OCI-M2 (cell line): ENCODE results near the gene CRISP1.
"Not testable (repeated sequence)": the region's sequence is repeated elsewhere in the genome, so short reads cannot be mapped to it uniquely, and the experiment has no call there.

ENCODE experiments used
- DNase-seq: peaks from one replicate; lab custom pipeline; 2025; ENCODE audit not compliant: unreplicated experiment; lab: John Stamatoyannopoulos, UW

The CRISP1 gene, protein sequence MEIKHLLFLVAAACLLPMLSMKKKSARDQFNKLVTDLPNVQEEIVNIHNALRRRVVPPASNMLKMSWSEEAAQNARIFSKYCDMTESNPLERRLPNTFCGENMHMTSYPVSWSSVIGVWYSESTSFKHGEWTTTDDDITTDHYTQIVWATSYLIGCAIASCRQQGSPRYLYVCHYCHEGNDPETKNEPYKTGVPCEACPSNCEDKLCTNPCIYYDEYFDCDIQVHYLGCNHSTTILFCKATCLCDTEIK

GRCh38 chr6:49866485-49866943 lies at the start of gene CRISP1:
CRISP1 (minus strand) TSS chr6:49866535; CDS start chr6:49857400, 9,135 bp downstream.
- DNase-seq, result no peak

GRCh38 chr6:49915035-49915434 lies 48.7 kb upstream of the CRISP1 start:
- DNase-seq, result no peak

- no peak for DNase-seq
Measured at GRCh38 chr6:49913636-49914375, 47.5 kb upstream of the CRISP1 start.

DNA sequence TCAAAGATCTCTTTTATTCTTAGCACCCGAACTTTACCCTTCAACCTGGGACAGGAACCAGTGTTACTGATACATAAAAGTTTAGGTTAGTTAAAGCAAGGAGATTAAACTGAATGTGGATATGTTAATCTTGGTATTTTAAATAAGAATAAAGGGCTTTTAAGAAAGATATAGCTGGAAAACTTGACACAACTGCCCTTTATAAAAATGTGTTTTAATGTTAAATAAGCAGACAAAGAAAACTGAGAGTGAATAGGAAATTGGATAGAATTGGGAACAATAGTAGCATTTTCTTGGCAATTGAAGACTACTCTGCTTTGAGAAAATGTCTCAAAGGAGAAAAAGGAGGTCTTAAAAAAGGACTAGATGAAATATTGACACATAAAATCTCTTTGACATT lies 45.9 kb upstream of the CRISP1 start:
- DNase-seq, result no peak

DNA sequence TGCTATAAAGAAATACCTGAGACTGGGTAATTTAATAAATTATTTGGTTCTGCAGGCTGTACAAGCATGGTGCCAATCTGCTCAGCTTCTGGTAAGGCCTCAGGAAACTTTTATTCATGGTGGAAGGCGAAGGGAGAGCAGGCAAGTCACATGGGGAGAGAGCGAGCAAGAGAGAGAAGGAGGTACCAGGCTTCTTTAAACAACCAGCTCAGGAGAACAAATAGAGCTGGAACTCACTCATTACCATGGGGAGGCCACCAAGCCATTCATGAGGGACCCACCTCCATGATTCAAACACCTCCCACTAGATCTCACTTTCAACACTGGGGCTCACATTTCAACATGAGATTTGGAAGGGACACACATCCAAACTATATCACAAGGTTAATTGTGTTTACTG lies 44.9 kb upstream of the CRISP1 start:
- DNase-seq, result no peak

- no peak for DNase-seq
Measured at GRCh38 chr6:49909563-49909962, 43.2 kb upstream of the CRISP1 start.

DNA sequence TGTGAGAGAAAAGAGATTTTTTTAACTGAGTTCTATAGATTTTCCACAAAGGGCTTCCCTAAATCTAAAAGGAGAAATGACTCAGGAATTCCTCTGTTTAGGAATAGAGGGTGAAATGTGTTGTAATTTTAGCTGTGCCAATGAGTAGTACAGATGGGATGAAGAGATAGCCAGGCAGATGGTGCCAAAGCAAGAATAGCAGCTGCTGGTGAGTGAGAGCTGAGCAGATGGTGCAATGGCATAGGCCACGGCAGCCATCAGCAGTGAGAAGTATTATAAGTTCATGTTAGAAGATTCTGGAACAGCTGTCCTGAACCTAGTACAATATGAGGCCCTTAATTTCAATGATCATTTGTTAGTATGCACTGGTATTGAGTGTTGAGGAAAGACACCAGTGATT lies 40.2 kb upstream of the CRISP1 start:
- no peak for DNase-seq

DNA sequence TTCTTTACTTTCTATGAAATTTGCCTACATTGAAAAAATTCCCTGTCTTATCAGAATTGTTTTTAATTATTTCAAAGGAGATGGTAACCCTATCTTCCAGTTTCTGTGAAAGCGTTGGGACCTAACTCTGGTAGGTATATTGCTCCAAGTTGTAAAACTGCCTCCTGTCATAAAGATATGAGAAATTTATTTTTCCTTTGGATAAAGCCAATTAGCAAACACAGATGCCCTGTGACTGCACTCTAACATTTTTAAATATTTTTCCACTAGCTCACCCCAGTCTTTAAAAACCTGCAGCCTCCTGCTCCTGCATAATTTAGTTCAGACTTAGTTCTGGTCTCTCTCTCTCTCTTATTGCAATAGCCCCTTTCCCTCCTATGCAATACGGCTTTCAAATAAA lies 39.0 kb upstream of the CRISP1 start:
- DNase-seq, result no peak

- DNase-seq, result no peak
Measured at GRCh38 chr6:49902856-49903255, 36.5 kb upstream of the CRISP1 start.

DNA sequence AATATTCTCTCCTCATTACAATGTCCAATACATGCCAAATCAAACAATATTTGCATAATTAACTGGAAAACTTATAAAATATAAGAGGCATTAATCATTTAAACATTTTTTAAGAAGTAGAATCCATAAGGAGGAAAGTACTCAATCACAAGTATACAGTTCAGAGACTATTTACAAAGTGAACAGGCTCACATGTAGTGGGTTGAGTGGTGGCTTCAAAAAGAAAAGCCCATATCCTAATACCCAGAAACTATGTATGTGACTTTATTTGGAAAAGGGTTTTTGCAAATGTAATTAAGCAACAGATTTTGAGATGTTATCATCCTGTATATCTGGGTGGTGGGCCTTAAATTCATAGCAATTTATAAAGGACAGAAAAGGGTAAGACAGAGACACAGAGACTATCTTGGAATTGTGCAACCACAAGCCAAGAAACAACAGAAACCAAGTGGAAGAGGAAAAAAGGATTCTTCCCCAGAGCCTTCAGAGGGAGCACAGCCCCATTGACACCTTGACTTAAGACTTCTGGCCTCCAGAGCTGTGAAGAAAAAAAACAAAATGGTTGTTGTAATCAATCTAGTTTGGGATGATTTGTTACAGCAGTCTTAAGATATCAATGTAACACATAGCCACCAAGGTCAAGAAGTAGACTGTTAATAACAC lies 32.7 kb upstream of the CRISP1 start:
- DNase-seq, result no peak

GRCh38 chr6:49895553-49895952 lies 29.2 kb upstream of the CRISP1 start:
- not testable (repeated sequence) for DNase-seq

- no peak for DNase-seq
Measured at GRCh38 chr6:49892280-49892679, 25.9 kb upstream of the CRISP1 start.

DNA sequence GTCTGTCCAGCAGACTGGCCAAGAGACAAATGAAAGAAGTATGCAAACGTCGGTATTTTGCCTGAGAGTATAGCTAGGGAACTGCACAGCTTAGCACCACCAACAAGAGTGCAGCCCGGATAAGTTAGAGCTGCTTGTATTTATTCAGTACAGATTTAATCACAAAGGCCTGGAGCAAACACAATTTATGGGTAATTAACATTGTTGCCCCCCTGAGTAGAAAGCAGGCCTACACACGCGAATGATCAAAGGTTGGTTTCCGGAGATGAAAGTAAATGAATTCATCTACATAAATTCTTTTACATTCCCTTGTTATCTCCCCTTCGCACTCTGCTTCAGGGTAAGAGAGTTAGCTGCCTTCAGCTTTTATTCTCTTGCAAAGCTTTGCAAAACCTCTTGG lies 24.7 kb upstream of the CRISP1 start:
- DNase-seq, result no peak

GRCh38 chr6:49888742-49889431 lies 22.6 kb upstream of the CRISP1 start:
- peak; percentile 36 for DNase-seq

DNA sequence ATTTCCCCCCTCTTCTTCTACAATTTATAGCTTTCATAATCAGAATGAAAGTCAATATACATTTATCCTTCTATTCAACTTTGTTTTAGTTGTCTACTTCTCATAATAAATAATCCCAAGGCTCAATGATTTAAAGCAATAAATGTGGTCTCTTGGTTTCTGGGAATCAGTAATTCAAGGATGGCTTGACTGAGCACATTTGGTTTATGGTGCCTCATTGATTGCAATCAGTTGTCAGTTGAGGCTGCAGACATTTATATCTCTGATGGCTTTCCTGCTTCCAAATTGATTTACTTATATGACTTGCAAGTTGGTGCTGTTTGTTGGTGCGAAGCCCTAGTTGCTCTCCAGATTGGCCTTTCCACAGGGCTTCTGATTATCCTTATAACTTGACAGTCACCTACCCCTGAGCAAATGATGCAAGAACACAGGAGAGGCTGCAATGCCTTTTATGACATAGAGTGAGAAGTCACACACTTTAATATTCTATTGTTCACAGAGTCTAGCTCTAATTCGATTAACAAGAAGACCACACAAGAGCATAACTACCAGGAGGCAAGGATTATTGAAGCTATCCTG lies 2.7 kb upstream of the CRISP1 start:
- DNase-seq, result no peak

- DNase-seq, result no peak
Measured at GRCh38 chr6:49856282-49856681, 10.1 kb downstream of the CRISP1 start.

GRCh38 chr6:49855221-49855620 lies 11.1 kb downstream of the CRISP1 start:
- DNase-seq, result no peak

DNA sequence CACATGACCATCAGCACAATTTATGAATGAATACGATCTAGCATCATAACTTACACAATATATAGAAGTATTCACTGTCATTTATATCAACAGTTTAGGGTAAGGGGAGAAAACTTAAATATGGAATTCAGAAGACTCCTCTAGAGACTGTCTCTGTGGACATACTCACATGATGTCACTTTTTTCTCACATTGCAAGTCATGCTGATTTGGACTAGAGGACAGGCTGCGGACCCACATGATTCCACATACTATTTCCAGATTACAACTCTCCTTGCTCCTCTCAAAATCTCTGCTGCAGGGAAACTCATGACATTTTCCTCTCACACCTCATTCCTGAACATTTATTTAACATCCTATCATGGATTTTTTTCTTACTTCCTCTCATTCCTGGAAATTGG lies 13.4 kb downstream of the CRISP1 start:
- no peak for DNase-seq

DNA sequence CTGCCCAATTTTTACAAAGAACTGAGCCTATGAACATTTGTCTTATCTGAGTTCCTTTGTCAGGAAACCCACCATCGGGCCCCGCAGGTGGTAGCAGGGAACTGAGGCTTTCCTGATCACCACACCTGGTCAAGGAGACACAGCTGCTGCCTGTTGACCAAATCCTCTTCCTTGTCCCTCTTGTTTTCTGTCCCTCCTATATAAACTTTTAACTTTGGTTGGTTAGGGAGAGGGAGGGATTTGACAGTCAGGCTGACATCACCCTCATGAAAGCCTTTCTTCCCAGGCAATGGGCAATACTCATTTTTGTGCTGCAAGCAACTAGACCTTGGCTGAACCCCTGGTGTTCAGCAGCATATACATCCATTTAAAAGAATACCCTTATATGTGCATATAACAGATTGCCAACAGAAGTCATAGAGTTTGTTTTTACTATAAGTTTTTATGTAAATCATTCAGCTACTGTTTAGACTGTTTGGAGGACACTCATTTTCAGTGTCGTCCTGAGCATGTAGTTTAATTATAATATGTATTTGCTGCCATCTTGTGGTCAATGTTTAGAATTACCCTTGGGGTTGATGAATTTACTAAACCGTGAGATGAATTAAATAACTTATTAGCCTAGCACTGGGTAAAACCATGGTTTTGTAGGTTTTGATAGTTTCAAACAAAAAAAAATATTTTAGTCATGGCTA lies 17.0 kb downstream of the CRISP1 start:
- peak; percentile 51 for DNase-seq

GRCh38 chr6:49847673-49848072 lies 18.7 kb downstream of the CRISP1 start:
- no peak for DNase-seq

- no peak for DNase-seq
Measured at GRCh38 chr6:49847014-49847413, 19.3 kb downstream of the CRISP1 start.
